ENCODE results near the gene NKX1-2.

DNA sequence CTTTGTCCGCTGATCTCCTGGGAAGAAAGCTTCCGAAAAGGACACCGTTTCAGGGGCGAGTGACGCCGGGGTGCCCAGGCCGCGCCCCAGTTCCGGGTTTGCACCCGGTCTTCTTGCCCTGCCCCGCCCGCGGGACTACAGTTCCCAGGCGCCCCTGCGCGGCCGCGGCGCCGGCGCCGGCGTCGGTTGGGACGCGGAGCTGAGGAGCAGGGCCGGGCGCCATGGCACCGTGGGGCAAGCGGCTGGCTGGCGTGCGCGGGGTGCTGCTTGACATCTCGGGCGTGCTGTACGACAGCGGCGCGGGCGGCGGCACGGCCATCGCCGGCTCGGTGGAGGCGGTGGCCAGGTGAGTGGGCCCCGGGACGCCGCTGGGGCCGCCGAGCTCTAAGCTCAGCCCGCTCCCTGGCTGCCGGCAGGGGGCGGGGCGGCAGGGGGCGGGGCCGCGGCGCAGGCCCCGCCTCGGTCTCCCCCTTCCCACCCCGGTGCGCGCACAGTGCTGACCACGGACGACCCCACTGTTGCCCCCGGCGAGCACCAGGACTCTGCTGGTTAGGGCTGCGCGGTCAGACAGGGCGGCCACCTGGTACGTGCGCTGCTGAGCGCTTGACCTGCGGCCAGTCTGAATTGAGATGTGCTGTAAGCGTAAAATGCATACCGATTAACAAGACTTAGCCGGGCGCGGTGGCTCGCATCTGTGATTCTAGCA, 12.0 kb upstream of the NKX1-2 start, which contains the start of gene LHPP:
- peak in 2 of 4 donors; percentile 27 to 62 for TF ChIP-seq POLR2A (IDR thresholded peaks at IDR 0.05)
- TF ChIP-seq, protein P1, sequence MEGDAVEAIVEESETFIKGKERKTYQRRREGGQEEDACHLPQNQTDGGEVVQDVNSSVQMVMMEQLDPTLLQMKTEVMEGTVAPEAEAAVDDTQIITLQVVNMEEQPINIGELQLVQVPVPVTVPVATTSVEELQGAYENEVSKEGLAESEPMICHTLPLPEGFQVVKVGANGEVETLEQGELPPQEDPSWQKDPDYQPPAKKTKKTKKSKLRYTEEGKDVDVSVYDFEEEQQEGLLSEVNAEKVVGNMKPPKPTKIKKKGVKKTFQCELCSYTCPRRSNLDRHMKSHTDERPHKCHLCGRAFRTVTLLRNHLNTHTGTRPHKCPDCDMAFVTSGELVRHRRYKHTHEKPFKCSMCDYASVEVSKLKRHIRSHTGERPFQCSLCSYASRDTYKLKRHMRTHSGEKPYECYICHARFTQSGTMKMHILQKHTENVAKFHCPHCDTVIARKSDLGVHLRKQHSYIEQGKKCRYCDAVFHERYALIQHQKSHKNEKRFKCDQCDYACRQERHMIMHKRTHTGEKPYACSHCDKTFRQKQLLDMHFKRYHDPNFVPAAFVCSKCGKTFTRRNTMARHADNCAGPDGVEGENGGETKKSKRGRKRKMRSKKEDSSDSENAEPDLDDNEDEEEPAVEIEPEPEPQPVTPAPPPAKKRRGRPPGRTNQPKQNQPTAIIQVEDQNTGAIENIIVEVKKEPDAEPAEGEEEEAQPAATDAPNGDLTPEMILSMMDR (IDR thresholded peaks at IDR 0.05): peak; percentile 40 to 73 (median 66)
